Stimulated activated CD8-positive, alpha-beta memory T cell treated with anti-CD3 and anti-CD28 coated beads, Interleukin-7, amount 100 ng/mL, for 48 hours (primary cell): ENCODE results near the gene RASA2.
"Not testable (repeated sequence)": the region's sequence is repeated elsewhere in the genome, so short reads cannot be mapped to it uniquely, and the experiment has no call there.

ENCODE experiments used
- DNase-seq, 2 donors: peaks; one replicate each; pipeline ENCODE4 v3.0.0-alpha.2; 2020; ENCODE audit warnings: low read depth in 1 of 2; ENCODE audit errors: extremely low read depth in 1 of 2

RASA2 gene

DNA sequence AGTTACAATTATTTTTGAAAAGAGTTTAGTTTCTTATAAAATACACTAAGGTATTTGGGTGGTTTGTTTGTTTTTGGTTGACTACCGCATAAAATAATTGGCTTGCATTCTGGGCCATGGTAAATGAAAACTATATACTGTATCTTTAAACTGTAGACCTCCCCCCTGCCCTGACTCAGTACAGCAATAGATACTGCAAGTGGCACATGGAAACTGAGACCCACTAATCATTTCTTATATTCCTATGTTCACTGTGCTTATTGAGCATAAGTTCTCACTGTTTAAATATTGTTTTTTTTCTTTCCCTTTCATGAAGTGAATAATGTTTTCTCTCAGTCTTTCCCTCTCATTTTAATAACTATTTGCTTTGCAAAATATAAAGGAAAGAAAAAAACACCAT, 45.8 kb downstream of the RASA2 start:
- DNase-seq = no peak

DNA sequence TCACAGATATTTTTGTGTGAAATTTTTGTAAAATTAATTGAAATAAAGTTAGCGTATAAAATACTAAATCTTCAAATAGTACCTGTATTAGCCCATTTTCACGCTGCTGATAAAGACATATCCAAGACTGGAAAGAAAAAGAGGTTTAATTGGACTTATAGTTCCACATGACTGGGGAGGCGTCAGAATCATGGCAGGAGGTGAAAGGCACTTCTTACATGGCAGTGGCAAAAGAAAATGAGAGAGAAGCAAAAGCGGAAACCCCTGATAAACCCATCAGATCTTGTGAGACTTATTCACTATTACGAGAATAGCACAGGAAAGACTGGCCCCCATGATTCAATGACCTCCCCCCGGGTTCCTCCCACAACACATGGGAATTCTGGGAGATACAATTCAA, 49.2 kb downstream of the RASA2 start:
- DNase-seq = not testable (repeated sequence)

DNA sequence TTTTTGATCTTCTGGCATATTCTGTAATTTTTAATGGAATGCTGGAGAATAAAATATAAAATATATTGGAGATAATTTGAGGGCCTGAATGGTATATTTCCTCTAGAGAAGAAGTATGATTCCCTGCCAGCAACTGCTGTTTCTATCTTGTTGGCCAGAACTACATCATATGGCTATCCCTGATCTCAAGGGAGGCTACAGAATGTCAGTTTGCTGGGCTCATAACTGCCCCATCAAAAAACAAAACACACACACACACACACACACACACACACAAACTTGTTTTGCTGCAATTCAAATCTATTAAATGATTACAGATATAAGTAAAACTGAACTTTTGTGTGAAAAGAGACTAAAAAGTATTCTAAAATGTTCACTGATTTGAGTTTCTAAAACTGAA, 51.0 kb downstream of the RASA2 start:
- DNase-seq = no peak

DNA sequence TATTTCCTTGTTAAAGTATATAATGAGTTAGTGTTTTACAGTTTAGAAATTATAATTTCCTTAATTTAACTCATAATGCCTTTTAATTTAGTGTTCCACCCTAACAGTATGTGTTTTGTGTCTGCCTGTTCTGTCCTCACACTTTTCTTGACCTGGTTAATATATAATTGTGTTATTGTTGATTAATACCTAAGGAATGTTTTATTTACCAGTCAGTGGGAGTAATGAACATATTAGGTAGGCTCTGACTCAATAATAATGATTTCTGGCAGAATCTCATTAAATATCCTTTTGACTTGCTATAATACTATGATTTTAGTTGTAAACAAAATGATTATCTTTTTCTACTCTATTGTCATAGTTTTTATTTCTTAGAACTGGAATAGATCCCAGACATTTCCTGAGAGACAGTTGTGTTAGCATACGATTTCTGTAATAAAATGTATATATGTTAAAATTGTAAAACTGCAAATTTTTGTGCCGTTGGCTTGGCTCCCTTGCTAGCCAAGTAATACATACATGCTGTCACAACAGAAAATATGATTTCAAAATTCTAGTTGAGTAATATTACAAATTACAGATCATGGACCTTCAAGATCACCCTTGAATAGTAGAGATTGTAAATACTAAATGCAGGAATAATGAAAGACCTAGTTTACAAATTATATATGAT, 51.9 kb downstream of the RASA2 start:
- no peak for DNase-seq

DNA sequence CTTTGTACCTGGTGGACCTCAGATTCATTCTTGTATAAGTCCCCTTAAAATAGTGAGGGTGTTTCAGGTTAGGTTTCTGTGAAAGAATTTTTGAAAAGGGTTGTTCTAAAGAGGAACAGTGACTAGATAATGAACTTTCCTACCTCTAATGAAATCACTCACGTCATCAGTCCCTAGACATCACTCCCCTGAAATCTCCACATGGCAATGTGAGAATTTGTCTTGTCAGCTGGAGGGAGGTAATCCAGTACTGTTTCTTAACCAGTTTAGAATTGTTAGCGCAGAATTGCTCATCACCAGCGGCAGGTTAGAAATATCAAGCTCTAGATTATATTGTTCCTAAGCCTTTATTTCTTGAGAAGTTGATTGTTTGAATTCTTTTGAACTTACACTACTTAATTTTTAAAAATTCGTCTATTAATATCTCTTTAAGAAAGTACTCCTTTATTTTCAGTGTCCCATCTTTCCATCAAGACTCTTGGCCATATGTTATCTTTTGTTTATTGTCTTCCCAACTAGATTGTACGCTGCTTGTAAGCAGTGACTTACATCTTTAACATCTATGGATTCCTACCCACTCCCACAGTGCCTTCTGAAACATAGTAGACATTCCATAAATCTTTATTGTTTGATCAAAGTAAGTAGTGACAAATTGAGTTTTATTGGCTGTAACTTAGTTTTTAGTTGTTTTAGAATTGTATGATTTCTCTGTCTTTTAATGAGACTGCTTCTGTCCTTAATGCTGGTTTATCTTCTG, 52.8 kb downstream of the RASA2 start:
- DNase-seq = no peak

DNA sequence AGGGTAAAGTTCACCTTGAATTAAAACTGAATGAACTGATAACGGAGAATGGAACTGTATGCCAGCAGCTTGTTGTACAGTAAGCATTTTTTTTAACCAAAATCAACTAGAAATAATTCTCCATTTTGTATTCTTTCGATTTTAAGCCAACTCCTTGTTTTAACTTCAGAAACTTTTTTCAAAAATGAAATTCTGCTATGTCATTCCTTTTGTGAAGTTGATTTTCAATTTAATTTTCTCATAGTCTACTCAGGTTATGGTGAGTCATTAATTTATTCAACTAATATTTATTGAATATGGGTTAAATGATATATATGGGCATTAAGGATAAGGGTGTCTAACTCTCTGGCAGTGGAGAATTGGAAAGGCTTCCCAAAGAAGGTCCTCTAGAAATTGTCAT, 53.7 kb downstream of the RASA2 start:
- DNase-seq = no peak

DNA sequence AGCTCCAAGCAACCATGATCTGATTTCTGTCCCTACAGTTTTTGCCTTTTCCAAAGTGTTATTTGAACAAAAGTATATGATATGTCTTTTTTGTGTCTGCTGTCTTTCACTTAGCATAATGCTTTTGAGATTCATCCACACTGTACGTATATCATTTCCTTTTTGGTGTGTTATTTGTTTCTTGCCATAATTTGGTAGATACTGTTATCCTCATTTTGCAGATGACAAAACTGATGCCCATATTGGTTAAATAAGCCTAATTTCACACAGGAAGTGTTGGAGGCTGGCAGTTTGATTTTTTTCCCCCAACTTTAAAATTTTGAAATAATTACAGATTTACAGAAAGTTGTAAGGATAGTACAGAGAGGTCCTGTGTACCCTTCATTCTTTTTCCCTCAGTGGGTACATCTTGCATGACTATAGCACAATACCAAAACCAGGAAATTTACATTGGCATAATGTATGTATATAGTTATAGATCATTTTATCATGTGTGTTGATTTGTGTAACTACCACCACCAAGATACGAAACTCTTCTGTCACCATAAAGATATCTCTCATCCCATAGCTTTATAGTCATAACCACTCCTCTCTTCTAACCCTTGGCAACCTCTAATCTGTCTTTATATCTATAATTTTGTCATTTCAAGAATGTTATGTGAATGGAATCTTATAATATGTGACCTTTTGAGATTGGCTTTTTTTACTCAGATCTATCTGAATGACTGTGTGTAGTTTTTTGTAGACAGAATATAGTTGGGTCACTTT, 55.6 kb downstream of the RASA2 start:
- no peak for DNase-seq

DNA sequence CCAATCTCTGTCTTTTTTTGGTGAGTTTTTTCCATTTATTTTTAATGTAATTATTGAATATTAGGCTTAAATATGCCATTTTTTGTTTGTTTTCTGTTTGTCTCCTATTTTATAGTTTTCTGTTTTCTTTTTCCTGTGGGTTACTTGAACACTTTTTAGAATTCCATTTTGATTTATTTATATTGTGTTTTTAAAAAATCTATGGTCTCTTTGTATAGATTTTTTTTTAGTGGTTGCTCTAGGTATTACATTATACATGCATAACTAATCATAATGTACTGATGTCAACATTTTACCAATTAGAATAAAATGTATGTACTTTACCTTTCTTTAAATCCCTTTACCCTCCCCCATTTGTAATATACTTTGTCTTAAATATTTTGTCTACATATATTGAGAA, 56.2 kb downstream of the RASA2 start:
- DNase-seq = no peak

DNA sequence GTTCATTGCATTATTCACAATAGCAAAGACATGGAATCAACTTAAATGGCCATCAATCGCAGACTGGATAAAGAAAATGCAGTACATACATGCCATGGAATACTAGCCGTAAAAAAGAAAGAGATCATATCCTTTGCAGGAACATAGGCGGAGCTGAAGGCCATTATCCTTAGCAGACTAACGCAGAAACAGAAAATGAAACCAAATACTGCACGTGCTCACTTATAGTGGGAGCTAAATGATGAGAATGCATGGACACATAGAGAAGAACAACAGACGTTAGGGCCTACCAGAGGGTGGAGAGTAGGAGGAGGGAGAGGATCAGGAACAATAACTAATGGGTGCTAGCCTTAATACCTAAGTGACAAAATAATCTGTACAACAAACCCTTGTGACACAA, 57.9 kb downstream of the RASA2 start:
- DNase-seq = no peak

DNA sequence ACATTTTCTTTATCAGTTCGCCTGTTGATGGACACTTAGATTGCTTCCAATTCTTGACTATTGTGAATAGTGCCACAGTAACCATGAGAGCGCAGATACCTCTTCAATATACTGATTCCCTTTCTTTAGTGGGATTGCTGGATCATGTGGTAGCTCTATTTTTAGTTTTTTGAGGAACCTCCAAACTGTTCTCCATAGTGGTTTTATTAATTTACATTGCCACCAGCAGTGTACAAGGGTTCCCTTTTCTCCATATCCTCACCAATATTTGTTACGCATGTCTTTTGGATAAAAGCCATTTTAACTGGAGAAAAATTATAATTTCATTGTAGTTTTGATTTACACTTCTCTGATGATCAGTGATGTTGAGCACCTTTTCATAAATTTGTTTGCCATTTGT, 59.3 kb downstream of the RASA2 start:
- no peak for DNase-seq

DNA sequence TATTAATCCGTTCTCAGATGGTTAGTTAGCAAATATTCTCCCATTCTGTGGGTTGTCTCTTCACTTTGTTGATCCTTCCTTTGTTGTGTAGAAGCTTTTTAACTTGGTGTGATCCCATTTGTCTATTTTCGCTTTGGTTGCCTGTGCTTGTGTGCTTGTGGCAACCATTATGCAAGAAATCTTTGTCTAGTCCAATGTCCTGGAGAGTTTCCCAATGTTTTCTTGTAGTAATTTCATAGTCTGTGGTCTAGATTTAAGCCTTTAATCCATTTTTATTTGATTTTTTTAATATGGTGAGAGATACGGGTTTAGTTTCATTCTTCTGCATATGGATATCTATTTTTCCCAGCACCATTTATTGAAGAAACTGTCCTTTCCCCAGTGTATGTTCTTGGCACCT, 59.8 kb downstream of the RASA2 start:
- DNase-seq = no peak

DNA sequence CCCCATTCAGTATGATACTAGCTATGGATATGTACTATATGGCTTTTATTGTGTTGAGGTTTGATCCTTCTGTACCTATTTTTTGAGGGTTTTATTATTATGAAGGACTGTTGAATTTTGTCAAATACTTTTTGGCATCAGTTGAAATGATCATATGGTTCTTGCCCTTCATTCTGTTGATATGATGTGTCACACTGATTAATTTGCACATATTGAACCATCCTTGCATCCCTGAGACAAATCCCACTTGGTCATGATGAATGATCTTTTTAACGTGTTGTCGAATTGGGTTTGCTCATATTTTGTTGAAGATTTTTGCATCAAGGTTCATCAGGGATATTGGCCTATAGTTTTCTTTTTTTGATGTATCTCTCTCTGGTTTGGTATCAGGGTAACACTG, 61.0 kb downstream of the RASA2 start:
- DNase-seq = no peak

DNA sequence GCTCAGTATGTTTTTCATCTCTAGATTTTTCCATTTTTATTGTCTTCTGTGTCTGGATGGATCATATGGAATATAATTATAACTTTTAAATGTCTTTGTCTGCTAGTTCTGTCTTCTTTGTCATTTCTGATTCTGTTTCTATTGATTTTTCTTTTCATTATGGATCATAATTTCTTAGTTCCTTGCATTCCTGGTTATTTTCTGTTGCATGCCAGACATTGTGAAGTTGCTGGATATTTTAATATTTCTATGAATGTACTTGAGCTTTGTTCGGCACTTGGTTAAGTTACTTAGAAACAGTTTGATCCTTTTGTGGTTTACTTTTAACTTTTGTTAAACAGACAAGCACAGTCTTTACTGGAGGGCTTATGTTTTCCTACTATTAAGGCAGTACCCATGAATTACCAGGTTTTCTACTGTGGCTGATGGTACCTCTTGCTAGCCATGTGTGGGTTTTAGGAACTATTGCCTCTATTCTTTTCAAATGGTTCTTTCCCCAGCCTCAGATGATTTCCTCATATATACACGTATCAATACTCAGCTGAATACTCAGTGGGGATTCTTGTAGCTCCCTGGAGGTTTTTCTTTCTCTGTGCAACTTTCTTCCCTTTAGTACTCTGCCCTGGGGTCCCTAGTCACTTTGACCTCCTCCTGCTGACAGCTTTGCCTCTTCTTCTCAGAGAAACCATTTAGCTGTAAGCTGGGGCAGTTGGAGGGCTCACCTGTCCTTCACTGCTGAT, 64.3 kb downstream of the RASA2 start:
- no peak for DNase-seq

DNA sequence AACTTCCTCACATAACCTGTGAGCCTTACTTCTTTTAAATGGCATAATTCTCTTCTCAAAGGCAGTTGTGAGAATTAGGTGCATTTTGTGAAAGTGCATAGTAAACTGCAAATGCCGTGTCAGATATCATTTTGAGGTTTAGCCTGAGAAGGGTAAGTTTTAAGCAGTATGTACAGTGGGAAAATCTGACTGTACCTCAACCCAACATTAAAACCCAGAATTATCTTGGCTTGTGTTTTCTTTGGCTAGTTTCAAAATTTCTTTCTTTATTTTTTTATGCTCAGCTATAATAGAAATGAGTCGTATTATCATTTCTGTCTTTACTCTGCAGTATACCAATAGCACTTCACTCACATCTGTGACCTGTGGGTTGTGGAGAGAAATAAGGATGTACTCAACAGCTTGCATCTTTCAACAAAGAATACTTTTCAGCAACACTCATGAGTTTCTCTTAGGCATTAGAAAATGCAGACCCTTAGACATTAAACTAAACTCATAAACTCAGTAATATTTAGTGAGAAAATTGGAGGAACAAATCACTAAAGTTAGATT, 65.7 kb downstream of the RASA2 start:
- no peak for DNase-seq

DNA sequence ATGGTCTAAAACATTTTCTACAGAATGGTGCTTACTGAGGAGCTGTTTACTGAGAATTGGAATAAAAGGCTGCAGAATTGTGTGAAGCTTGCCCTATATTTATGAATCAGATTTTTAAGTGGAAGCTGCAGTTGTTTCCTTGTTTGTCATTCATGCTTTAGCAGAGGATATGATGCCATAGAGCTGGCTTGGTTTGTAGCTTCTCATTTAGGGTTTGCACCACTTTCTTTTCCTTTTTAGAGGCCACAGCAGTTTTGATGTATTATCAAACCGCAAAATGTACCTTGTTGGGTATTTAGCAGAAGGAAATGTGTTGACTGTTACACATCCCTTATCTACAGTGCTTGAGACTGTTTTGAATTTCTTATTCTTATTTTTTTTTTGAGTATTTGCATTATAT, 66.2 kb downstream of the RASA2 start:
- DNase-seq = no peak

DNA sequence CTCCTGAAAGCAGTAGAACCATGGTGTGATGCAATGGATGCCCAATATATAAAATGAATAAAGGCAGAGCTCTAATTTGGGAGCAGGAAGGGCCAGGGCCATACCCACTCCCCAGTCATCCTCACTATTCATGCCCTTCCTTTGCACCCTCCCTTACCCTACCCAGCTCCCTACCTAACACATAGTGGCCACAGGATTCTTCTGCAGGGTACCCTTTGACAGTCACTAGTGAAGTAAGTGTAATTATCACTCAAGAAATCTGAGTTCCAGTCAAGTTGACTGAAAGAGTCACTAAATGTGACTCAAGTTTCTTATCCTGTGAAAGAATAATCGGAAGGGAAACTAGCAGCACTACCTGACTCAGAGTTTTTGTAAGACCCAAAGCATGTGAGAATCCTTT, 69.2 kb downstream of the RASA2 start:
- peak in 1 of 2 donors; percentile 20 for DNase-seq

DNA sequence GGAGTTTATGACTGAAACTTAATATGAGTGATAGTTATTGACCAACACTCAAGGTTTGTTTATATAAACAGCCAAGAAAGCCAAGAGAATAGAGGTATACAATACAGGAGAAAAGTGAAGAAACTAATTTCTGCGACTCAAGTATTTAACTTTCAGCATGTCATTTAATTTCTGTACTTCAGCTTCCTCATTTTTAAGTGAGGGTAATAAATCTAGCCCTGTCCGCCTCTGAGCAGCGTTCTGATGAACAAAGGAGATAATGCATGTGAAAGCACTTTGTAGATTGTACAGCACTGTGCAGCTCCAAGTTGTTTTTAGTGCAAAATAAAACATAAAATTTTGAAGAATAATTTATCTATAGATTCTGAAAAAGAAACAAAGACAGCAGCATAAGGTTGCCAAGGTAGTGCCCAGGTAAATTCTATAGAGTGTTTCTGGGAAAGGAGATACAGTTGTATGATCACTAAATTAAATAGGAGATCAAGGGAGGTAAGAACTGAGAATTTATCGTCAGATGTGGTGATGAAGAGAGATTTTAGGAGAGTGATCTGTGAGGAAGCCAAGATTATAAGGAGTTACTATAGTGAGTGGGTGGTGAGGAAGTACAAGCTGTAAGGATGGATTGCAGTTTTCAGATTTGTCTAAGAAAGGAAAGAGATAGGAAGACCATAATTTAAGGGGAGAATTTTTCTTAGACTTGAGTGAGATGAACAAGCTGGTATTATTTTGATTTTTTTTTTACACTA, 71.3 kb downstream of the RASA2 start:
- no peak for DNase-seq

DNA sequence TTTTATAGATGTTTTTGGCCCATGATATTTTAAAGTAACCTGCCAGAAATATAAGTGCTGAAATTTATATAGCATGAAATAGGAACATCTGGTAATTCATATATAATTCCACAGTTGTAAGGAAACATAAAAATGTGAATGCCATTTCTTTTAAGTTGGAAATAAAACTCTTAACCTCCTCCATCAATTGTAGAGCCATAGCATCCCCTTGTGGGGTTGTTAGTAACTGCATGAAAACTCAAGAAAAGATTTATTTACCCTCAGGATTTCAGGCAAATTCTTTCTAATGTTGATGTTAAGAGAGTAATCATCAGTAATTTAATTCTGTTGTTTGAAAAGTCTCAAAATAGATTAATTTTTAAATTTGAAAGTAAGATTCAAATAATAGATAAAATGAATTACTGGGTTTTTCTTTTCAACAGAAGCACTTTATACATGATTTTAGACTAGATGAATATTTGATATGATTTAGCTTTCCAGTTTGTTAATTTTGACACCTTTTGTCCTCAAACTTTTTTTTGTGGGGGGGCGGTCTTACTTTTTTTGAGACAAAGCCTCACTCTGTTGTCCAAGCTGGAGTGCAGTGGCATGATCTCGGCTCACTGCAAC, 74.7 kb downstream of the RASA2 start:
- DNase-seq = no peak

DNA sequence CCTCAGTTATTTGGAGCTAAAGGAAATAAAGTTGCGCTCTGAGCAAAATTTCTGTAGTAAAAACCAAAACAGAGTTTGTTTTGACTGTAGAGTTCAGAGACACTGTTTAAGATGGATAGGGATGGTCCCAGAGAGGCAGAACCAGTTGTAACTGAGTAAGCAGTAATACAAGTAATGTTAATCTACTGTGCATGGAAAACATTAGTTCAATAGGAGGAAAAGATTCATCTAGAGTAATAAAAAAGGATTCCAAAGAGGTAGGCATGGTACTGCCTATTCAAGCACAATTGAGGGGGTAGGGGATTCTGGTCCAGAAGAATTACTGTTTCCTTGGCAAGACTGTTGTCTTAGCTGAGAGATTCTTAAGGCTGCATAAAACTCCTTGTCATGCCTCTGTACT, 77.4 kb downstream of the RASA2 start:
- DNase-seq = no peak

DNA sequence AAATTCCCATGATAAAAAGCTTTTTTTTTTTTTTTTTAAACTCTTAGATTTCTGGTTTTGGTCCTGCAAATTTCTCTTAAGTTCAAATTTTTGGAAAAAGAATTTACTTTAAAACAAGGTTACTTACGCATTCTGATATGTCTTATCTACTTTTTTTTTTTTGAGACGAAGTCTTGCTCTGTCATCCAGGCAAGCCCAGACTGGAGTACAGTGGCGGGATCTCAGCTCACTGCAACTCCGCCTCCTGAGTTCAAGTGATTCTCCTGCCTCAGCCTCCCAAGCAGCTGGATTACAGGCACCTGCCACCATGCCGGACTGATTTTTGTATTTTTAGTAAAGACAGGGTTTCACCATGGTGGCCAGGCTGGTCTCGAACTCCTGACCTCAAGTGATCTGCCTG, 83.2 kb downstream of the RASA2 start:
- DNase-seq = no peak
